ENCODE data around the gene PCNX3.

Gene PCNX3

DNA sequence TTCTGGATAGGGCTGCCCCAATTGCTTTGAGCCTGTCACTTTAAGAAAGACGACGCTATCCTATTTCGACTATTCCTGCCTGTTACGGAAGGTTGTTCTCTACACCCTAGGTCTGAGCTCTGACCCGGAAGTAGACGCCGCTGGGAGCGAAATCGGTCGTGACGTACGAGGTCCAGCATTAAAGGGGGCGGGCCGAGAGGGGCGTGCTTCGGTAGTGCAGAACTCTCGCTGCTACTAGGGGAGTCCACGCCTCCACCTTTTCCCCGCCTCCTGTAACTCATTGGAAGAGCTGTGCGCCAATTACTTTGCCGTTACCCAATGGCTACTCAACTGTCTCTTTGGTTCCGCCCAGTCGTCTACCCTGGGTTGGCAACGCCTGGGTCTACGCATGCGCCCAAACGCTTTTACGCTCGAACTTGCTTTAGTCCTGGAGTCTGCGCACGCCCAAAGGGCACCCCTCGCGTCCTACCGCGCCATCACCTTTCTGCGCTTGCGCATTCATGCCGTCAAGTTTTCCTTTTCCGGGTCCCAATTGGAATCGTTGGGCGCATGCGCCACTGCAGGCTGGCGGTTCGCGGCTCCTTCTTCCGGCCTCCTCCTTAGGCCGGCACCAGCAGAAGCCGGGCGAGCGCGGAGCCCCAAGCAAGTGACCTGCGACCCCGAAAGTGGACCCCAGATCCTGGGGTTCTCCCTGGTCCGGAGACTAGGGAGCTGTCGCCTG lies at the start of gene PCNX3:
PCNX3 (plus strand) TSS at position 548 of the 721 bp plus-strand sequence. CDS start 536 bp downstream, outside the sequence.
- Histone ChIP-seq H3K9ac (ENCODE audit: low read depth, low read length) (peak within 1 kb of the TSS; percentile 84), H3K4me1 (ENCODE audit: insufficient read depth, low read length) (peaks cover 12% of the 10 kb centered on the region; the same call in 1 of the 2 replicates), H3K36me3 (ENCODE audit: insufficient read depth, low read length) (peaks cover 8% of the 10 kb centered on the region; the same call in 1 of the 2 replicates), H3K9me3 (ENCODE audit: control insufficient read depth, insufficient read depth, low read length) (no peaks in the 10 kb centered on the region)

DNA sequence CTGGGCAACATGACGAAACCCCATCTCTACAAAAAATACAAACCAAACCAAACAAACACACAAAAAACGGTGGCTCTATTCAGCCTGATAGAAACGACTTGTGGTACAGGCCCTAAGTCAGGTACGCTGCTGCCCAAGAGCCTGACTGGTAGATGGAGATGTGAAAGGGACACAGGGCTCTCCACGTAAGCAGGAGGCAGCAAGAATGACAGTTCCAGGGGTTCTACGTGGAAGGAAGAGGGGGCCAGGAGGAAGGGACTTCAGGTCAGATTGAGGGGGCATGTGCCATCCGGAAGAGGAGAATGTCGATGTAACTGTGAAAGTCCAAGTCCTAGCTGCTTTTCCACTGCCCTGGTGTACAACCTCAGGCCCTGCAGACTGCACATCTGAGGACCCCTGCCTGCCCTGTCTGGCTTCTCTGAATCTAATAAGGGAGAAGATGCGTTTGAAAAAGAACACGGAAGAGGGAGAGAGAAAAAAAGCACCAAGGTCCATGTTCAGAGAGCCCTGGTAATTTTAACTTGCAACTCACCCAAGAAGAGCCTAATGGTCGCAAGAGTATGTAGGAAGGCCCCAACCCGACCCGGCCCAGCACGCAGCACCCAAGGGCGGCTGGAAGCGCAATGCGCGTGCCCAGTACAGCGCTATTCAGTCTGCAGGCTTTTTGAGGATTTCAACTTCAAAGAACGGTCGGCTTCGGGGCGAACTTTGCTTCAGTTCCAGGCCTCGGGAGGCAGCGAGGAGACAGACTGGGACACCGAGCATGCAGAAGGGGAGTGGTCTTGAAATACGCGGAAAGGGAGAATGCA lies 46.2 kb upstream of the PCNX3 start:
- Histone ChIP-seq H3K4me1 (ENCODE audit: insufficient read depth, low read length) (peaks cover 8% of the 10 kb centered on the region; the same call in 1 of the 2 replicates), H3K36me3 (ENCODE audit: insufficient read depth, low read length) (no peaks in the 10 kb centered on the region), H3K9me3 (ENCODE audit: control insufficient read depth, insufficient read depth, low read length) (no peaks in the 10 kb centered on the region), H3K9ac (ENCODE audit: low read depth, low read length) (peak overlapping the region; percentile 78)

DNA sequence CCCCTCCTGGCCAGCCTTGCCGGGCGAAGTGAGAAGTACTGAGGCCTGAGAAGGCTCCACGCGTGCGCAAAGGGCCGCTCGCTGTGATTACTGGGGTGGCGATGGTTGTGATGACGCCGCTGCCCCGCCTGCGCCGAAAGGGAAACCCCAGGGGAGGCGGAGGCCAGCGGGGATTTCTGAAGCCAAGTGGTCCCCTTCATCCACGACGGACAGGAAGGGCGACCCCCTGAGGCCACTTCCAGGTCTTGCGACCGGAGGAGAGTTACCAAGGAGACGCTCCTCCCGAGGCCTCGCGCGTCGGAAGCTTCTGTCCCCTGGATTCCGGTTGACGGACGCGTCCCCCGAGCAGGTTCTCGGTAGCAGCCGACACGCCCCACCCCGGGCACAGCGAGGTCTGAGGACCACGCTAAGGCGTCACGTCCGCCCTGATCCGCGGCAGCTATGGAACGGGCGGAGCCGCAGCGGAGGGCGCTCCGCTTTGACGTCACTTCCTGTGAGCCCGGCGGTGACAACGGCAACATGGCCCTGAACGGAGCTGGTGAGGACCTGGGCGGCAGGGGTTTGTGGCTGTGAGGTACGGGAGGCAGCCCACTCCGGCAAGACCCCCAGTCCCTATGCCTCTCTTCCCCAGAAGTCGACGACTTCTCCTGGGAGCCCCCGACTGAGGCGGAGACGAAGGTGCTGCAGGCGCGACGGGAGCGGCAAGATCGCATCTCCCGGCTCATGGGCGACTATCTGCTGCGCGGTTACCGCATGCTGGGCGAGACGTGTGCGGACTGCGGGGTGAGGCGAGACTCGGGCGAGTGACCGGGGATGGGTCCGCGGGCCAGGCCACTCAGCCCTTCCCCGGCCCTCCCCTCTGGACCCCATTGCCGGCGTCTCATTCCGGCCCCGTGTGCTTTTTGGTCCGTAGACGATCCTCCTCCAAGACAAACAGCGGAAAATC lies 45.3 kb upstream of the PCNX3 start, which contains the start of gene ZNRD2:
ZNRD2 (plus strand) TSS at position 505 of the 946 bp plus-strand sequence; CDS start at position 520, 15 bp downstream.
- Histone ChIP-seq H3K36me3 (ENCODE audit: insufficient read depth, low read length) (no peaks in the 10 kb centered on the region), H3K4me1 (ENCODE audit: insufficient read depth, low read length) (peaks cover 11% of the 10 kb centered on the region; the same call in 1 of the 2 replicates), H3K9me3 (ENCODE audit: control insufficient read depth, insufficient read depth, low read length) (no peaks in the 10 kb centered on the region), H3K9ac (ENCODE audit: low read depth, low read length) (peak within 1 kb of the TSS; percentile 78)

DNA sequence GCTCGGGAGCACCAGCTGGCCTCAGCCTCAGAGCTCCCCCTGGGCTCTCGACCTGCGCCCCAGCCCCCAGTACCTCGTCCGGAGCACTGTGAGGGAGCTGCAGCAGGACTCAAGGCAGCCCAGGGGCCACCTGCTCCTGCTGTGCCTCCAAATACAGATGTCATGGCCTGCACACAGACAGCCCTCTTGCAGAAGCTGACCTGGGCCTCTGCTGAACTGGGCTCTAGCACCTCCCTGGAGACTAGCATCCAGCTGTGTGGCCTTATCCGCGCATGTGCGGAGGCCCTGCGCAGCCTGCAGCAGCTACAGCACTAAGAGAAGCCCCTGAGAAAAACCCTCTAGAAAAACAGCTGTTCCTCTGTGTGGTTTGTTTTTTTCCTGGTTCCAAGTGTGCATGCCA lies 44.2 kb upstream of the PCNX3 start:
- Histone ChIP-seq H3K4me1 (ENCODE audit: insufficient read depth, low read length) (peaks cover 14% of the 10 kb centered on the region; the same call in 1 of the 2 replicates), H3K36me3 (ENCODE audit: insufficient read depth, low read length) (no peaks in the 10 kb centered on the region), H3K9me3 (ENCODE audit: control insufficient read depth, insufficient read depth, low read length) (no peaks in the 10 kb centered on the region), H3K9ac (ENCODE audit: low read depth, low read length) (no peak overlapping the region)

DNA sequence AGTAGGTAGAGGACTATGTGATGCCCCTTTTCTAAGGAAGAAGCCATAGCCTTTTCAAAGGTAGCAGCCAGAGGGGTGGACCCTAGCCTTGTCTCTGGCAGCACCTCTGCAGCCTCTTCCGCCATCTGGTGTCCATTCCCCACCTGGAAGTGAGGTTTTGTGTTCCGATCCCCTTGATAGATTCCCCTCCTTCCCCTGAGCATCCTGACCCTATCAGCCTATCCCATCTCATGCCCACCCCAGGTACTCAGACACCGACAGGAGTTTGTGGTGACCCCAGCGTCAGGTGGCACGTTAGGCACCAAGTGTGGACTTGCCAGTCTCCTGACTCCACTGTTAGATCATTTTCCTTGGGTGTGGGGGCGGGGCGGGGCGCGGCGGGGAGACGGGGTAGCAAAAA lies 43.6 kb upstream of the PCNX3 start:
- H3K4me1 ChIP-seq (ENCODE audit: insufficient read depth, low read length) = peaks cover 14% of the 10 kb centered on the region; the same call in 1 of the 2 replicates
- H3K9me3 ChIP-seq (ENCODE audit: control insufficient read depth, insufficient read depth, low read length) = no peaks in the 10 kb centered on the region
- H3K36me3 ChIP-seq (ENCODE audit: insufficient read depth, low read length) = no peaks in the 10 kb centered on the region
- H3K9ac ChIP-seq (ENCODE audit: low read depth, low read length) = peak overlapping the region; percentile 62; the same call in 1 of the 2 replicates

DNA sequence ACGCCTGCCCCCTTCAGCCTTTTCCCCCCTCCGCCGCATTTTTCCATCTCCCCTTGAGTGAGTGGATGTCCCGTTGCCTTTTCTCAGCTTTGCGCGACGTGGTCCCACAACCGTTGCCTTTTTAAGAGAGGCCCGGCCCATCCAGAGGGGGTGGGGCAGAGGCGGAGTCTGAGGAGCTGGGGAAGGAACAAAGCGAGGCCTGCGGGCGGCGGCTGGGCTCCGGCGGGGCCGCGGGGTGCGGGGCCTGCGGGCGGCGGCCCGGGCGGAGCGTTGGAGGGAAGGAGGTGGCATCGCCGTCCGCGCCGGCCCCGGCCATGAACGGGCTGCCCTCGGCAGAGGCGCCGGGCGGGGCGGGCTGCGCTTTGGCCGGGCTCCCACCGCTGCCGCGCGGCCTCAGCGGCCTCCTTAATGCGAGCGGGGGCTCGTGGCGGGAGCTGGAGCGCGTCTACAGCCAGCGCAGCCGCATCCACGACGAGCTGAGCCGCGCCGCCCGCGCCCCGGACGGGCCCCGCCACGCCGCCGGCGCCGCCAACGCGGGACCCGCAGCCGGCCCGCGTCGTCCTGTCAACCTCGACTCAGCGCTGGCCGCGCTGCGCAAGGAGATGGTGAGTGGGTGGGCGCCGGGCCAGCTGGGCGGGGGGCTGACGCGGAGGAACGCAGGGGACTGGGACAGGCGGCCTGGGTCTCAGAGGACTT lies 43.1 kb upstream of the PCNX3 start, which contains the start of gene FAM89B:
FAM89B (plus strand) TSS at position 183 of the 696 bp plus-strand sequence; CDS start at position 315, 132 bp downstream.
- H3K36me3 ChIP-seq (ENCODE audit: insufficient read depth, low read length) = no peaks in the 10 kb centered on the region
- H3K9me3 ChIP-seq (ENCODE audit: control insufficient read depth, insufficient read depth, low read length) = no peaks in the 10 kb centered on the region
- peak within 1 kb of the TSS; percentile 62; the same call in 1 of the 2 replicates for H3K9ac ChIP-seq (ENCODE audit: low read depth, low read length)
- H3K4me1 ChIP-seq (ENCODE audit: insufficient read depth, low read length) = peaks cover 19% of the 10 kb centered on the region; the same call in 1 of the 2 replicates

DNA sequence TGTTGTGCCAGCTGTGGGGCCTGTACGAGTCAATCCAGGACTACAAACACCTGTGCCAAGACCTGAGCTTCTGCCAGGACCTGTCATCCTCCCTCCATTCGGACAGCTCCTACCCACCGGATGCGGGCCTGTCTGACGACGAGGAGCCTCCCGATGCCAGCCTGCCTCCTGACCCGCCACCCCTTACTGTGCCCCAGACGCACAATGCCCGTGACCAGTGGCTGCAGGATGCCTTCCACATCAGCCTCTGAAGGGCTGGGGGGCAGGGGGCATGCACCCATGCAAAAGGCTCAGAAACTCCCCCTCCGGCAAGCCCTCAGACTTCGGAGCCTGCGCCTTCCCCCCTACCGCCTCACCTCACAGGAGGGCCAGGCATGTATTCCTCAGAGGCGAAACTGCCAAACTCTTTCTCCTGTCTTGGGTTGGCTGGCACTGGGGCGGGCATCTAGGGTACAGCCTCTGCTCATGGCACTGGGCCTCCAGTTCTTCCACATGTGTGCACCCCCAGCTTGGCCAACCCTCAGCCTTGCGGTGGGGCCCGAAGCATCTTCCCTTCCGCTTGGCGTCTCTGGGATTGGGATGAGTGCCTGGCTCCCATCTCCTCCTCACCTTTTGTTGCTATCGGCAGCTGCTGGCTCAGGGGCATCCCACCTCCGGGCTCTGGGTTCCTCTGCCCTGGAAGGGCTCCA lies 42.0 kb upstream of the PCNX3 start:
- Histone ChIP-seq H3K9ac (ENCODE audit: low read depth, low read length) (no peak overlapping the region; the same call in 1 of the 2 replicates), H3K9me3 (ENCODE audit: control insufficient read depth, insufficient read depth, low read length) (no peaks in the 10 kb centered on the region), H3K36me3 (ENCODE audit: insufficient read depth, low read length) (no peaks in the 10 kb centered on the region), H3K4me1 (ENCODE audit: insufficient read depth, low read length) (peaks cover 19% of the 10 kb centered on the region; the same call in 1 of the 2 replicates)

DNA sequence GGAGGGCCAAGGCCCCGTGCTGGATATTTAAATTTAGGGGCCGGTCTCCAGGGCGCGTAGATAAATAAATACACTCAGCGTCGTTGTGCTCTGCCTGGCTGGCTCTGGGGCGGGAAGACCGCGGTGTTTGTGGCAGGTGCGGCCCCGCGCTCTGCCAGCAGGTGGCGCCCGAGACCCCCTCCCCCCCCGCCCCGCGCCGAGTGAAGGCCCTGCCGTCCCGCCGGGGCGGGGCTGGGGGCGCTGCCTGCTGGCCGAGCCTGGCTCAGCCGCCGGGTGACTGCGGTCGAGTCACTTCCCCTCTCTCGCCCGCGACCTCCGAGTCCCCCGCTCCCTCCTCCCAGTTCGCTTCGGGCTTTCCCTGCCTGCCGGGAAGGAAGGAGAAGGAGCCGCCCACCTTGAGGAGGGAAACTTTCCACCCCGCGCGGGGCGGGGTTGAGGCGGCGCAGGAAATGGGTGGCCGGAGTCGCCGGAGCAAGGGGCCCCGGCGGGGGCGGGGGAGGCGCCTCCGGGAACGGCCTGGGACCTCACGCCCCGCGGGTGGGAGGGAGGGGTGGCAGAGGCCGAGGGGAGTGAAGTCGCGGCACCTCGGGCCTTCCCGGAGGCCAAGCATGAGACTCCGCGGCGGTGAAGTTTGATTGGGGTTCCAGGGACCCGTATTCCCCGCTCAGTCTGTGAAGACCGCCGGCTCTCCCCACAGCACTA lies 41.3 kb upstream of the PCNX3 start:
- H3K9ac ChIP-seq (ENCODE audit: low read depth, low read length) = peak overlapping the region; percentile 44; the same call in 1 of the 2 replicates
- no peaks in the 10 kb centered on the region for H3K9me3 ChIP-seq (ENCODE audit: control insufficient read depth, insufficient read depth, low read length)
- no peaks in the 10 kb centered on the region for H3K36me3 ChIP-seq (ENCODE audit: insufficient read depth, low read length)
- H3K4me1 ChIP-seq (ENCODE audit: insufficient read depth, low read length) = peaks cover 12% of the 10 kb centered on the region; the same call in 1 of the 2 replicates

DNA sequence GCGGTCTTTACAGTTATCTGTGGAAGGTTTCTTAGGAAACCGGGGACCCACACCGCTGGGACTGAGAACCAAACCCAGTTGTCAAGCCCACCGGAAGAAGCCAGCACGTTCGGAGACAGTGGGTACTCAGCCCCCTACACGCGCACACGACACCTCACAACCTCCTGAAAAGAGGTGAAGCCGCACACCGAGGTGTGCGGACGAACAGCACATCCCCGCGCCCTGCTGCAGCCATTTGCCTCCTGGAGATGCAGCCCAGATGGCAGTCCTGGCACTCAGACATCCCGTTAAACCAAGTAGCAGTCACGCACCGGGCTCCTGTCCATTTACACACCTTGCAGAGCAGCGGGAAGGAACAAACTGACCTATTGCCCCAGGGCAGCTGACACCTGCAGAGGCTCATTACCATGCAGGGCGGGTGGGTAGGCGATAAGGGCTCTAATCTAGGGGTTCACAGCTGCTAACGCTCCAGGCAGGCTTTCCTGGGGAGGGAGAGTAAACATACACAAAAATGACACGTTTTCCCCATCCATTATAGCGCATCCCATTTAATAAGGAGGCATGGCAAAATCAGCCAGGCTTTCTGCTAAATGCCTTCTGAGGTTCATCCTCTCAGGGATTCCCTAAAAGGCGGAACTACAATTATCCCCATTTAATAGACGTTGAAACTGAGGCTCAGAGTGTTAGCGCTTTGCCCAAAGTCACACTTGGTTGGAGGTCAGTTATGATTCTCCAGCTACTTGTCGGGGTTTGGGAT lies 40.6 kb upstream of the PCNX3 start:
- no peaks in the 10 kb centered on the region for H3K9me3 ChIP-seq (ENCODE audit: control insufficient read depth, insufficient read depth, low read length)
- no peaks in the 10 kb centered on the region for H3K36me3 ChIP-seq (ENCODE audit: insufficient read depth, low read length)
- peak overlapping the region; percentile 44; the same call in 1 of the 2 replicates for H3K9ac ChIP-seq (ENCODE audit: low read depth, low read length)
- H3K4me1 ChIP-seq (ENCODE audit: insufficient read depth, low read length) = peaks cover 11% of the 10 kb centered on the region; the same call in 1 of the 2 replicates

DNA sequence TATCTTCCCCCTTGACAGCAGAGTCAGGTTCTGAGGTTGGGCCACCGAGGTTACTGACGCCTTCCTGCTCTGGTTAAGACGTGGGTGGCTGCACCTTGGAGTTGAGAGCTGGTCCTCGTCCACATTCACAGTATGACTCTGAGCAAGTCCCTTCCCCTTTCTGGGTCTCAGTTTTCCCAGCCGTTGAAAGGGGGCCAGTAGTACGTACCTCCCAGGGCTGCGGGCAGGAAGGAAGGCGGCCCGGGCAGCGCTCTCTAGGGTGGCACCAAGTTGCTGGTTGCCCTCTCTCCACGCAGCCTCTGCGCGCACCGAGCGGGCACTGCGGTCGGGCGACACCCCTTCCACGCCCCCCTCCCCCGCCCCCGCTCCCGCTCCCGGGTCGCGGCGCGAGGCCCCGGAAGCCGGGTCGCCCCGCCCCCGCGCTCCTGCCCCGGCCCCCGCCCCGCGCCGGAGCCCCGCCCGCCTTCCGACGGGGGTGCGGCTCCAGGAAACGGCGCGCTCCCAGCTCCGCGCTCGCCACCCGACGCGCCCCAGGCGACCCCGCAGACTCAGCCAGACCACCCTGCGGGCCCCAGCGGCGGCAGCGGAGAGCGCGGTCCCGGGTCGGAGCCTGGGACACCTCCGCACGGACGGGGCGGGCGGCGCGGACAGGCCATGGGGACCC lies 39.9 kb upstream of the PCNX3 start, which contains the start of gene EHBP1L1:
EHBP1L1 (plus strand) TSS at position 486 of the 664 bp plus-strand sequence. CDS start 250 bp downstream, outside the sequence.
- Histone ChIP-seq H3K36me3 (ENCODE audit: insufficient read depth, low read length) (no peaks in the 10 kb centered on the region), H3K4me1 (ENCODE audit: insufficient read depth, low read length) (peaks cover 11% of the 10 kb centered on the region; the same call in 1 of the 2 replicates), H3K9me3 (ENCODE audit: control insufficient read depth, insufficient read depth, low read length) (no peaks in the 10 kb centered on the region), H3K9ac (ENCODE audit: low read depth, low read length) (peak within 1 kb of the TSS; percentile 44; the same call in 1 of the 2 replicates)

DNA sequence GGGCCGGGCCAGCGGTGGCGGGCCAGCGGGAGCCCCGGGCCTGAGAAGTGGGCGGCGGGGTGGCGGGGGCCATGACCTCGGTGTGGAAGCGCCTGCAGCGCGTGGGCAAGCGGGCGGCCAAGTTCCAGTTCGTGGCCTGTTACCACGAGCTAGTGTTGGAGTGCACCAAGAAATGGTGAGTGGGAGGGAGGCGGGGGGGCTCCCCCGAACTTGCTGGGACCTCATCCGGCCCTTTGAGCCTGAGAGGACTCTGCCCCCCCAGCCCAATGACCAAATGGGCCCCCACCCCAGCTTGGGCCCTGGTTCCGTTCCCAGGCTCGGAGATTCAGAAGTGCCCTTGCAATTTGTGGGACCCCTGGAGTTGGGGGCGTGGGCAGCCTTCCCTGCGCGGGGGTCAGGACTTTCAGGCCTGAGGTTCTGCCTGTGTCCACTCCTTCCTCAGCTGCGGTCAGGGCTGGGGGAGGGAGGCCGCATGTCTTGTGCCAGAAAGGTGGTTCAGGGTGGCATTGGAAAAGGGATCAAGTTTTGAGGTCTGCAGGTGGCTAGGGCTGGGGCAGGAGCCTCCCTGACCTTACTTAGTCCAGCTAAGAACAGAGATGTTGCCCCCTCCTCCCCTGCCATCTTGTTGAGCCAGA lies 39.2 kb upstream of the PCNX3 start:
- H3K36me3 ChIP-seq (ENCODE audit: insufficient read depth, low read length) = no peaks in the 10 kb centered on the region
- H3K9ac ChIP-seq (ENCODE audit: low read depth, low read length) = peak overlapping the region; percentile 44; the same call in 1 of the 2 replicates
- no peaks in the 10 kb centered on the region for H3K9me3 ChIP-seq (ENCODE audit: control insufficient read depth, insufficient read depth, low read length)
- H3K4me1 ChIP-seq (ENCODE audit: insufficient read depth, low read length) = peaks cover 11% of the 10 kb centered on the region; the same call in 1 of the 2 replicates
